Measurements from ENCODE around the gene CRACDL.

The CRACDL gene

GRCh38 chr2:98805412-98806171, 130.4 kb downstream of the CRACDL start:
- no peak for DNase-seq (ENCODE audit: extremely low read depth in 1 of 2, low read depth in 1 of 2)

GRCh38 chr2:98804736-98805135, 131.3 kb downstream of the CRACDL start:
- DNase-seq (ENCODE audit: extremely low read depth in 1 of 2, low read depth in 1 of 2): no peak

GRCh38 chr2:98804265-98804650, 131.8 kb downstream of the CRACDL start:
- no peak for DNase-seq (ENCODE audit: extremely low read depth in 1 of 2, low read depth in 1 of 2)

GRCh38 chr2:98803405-98804264, 132.4 kb downstream of the CRACDL start:
- no peak for DNase-seq (ENCODE audit: extremely low read depth in 1 of 2, low read depth in 1 of 2)

GRCh38 chr2:98802344-98802743, 133.7 kb downstream of the CRACDL start:
- no peak for DNase-seq (ENCODE audit: extremely low read depth in 1 of 2, low read depth in 1 of 2)

GRCh38 chr2:98801921-98802321, 134.1 kb downstream of the CRACDL start:
- no peak for DNase-seq (ENCODE audit: extremely low read depth in 1 of 2, low read depth in 1 of 2)

GRCh38 chr2:98801286-98801685, 134.7 kb downstream of the CRACDL start:
- no peak for DNase-seq (ENCODE audit: extremely low read depth in 1 of 2, low read depth in 1 of 2)

GRCh38 chr2:98800330-98801064, 135.5 kb downstream of the CRACDL start:
- no peak for DNase-seq (ENCODE audit: extremely low read depth in 1 of 2, low read depth in 1 of 2)

GRCh38 chr2:98799375-98800329, 136.4 kb downstream of the CRACDL start:
- no peak for DNase-seq (ENCODE audit: extremely low read depth in 1 of 2, low read depth in 1 of 2)

GRCh38 chr2:98796775-98797544, 139.1 kb downstream of the CRACDL start:
- DNase-seq (ENCODE audit: extremely low read depth in 1 of 2, low read depth in 1 of 2): no peak

GRCh38 chr2:98795891-98796676, 139.9 kb downstream of the CRACDL start:
- DNase-seq (ENCODE audit: extremely low read depth in 1 of 2, low read depth in 1 of 2): no peak

GRCh38 chr2:98793897-98794830, 141.9 kb downstream of the CRACDL start:
- no peak for DNase-seq (ENCODE audit: extremely low read depth in 1 of 2, low read depth in 1 of 2)

- DNase-seq (ENCODE audit: extremely low read depth in 1 of 2, low read depth in 1 of 2): no peak
Measured at GRCh38 chr2:98793275-98793674, 142.8 kb downstream of the CRACDL start.

GRCh38 chr2:98790221-98790620, 145.8 kb downstream of the CRACDL start:
- no peak for DNase-seq (ENCODE audit: extremely low read depth in 1 of 2, low read depth in 1 of 2)

GRCh38 chr2:98787700-98788099, 148.3 kb downstream of the CRACDL start:
- no peak for DNase-seq (ENCODE audit: extremely low read depth in 1 of 2, low read depth in 1 of 2)

GRCh38 chr2:98786179-98786578, 149.8 kb downstream of the CRACDL start:
- DNase-seq (ENCODE audit: extremely low read depth in 1 of 2, low read depth in 1 of 2): no peak

GRCh38 chr2:98782570-98782969, 153.5 kb downstream of the CRACDL start:
- no peak for DNase-seq (ENCODE audit: extremely low read depth in 1 of 2, low read depth in 1 of 2)

- DNase-seq (ENCODE audit: extremely low read depth in 1 of 2, low read depth in 1 of 2): no peak
Measured at GRCh38 chr2:98781822-98782221, 154.2 kb downstream of the CRACDL start.
